OCI-M1 (cell line): ENCODE data around the gene TACC3.

ENCODE experiments used
- DNase-seq: peaks from one replicate; lab custom pipeline; 2025; lab: John Stamatoyannopoulos, UW

Gene TACC3

DNA sequence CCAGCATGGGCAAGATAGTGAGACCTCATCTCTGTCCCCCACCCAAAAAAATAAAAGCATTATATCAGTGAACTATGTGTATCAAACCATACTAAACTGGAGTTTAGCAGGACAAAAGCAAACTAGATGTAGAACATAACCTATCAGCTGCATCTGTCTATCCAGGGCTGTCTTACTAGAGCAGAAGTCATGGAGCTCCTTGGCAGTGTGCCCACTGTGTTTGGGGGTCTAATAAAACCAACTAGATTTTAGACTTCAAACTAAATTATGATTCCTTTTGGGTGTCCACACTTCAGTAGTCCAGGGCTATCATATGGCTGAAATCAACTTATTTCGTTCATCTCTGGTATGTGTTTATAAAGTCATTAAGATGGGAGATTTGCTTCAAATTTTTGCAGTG, 17.5 kb upstream of the TACC3 start:
- DNase-seq: no peak

DNA sequence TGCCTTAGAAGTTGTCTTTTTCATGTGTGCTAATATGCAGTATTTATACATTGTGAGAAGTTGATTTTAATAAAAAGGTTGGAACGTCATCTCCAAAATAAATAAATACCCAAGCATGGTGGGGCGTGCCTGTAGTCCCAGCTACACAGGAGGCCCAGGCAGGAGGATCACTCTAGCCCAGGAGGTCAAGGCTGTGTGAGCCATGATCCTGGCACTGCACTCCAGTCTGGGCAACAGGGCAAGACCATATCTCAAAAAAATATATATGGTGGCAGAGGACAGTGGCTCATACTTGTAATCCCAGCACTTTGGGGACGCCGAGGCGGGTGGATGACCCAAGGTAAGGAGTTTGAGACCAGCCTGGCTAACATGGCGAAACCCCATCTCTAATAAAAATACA, 15.6 kb upstream of the TACC3 start:
- DNase-seq: no peak

DNA sequence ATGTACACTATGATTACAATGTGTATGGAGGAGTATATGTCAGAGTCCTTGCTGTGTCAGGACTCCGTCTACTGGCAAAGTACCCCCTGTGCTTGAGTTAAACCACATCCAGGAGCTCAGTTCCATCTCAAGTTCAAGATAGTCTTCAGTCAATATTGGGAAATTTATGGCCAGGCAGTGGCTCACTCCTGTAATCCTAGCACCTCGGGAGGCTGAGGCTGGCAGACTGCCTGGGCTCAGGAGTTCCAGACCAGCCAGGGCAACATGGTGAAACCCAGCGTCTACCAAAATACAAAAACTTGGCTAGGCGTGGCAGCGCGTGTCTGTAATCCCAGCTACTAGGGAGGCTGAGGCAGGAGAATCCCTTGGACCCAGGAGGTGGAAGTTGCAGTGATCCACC, 15.0 kb upstream of the TACC3 start:
- no peak for DNase-seq

DNA sequence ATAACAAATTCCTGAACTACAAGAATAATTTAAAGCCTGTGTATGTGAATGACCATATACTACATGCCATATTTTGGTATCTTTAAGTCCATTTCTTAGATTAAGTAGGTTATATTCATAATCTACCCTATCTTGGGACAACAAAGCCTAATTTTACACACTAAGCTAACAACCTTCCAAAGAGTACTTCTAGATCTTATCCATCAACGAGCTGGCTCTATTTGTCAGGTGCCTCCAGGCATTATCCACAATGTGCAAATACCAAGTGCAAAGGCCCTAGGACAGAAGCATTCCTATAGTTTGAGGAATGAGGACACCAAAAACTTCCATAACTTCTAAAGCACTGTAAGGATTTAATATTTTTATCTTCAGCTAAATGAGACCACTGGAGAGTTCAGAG, 12.7 kb upstream of the TACC3 start:
- DNase-seq: no peak

DNA sequence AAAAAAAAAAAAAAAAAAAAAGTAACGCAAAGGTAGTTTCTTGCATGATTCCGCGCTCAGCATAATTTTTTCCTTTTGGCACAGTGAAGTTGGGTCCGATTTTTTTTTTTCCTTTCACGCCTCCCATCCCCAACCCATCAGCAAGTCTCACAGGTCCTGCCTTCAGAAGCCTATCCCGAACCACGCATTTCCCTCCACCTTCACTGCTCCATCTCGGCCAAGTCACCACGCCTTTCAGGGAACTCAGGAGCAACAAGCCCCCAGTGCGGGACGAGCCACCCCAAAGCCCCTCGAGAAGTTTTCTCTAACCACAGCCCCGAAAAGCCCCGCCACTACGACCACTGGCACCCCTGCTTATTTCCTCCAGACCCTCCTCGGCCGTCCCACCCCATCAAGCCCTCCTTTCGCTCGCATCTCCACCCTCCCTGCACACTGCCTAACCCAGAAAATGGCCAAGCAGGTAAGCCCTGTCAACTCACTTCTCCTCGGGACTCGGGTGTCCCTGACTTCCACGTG, 10.2 kb upstream of the TACC3 start:
- DNase-seq: peak; percentile 27

DNA sequence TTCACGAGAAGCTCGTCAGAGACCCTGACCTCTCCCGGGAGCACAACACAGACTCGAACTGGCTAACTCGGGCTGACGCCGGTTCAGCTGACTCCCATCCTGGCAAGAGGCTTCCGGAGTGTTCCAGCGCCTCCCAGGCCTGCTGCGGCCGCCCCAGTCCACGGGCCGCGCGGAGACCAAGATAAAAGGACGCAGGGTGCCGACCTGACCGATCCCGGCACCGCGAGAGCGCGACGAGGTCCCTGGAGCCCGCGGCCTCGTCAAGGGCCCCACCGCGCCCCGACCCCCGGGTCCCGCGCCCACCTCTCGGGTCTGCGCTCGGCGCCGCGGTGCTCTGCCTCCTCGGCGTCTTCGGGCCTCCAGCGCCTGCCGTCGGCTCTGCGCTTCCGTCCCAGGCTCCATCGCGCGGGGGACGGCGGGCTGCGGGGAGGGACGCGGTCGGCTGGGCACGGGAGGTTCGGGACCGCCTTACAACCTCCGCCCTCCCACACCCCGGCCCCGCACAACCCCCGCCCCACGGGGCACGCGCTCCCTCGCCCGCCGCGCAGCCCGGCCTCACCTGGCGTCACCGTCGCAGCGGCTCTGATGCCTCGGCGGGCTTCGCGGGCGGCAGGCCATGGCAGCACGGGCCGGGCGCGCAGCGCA, 9.6 kb upstream of the TACC3 start:
- DNase-seq: peak; percentile 60

DNA sequence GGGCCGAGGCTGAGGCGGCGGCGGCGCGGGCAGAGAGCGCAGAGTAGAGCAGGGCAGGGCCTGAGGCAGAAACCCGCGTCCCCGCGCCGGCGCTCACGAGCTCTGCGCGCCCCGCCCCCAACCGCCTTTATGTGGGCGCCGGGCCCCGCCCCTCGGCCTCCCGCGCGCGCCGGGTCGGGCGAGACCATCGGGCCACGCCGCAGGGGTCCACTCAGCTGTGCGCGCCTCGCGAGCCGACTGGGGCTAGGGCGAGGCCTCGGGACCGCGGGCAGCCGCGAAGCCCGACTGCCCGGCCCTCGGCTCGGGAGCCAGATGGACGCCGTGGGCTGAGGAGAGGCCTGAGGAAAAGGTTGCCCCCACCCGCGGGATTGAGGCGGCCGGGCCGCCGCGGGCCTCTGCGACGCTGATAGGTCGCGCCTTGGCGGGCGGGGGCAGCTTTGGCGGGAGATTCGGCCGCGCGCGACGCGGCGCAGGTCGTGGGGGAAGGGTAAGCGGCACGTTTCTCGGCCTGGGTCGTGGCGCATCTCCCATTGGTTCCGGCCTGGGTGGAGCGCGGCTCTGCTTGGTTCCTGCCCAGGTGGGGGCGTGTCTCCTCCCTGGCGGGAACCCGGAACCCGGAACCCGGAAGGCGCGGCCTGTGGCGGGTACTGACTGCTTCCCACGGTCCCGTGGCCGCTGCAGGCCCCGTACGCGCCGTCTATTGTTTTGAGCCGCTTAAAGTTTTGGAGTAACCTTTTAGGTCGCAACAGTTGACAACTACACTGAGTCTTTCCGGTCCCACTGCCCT, 8.9 kb upstream of the TACC3 start, which contains the start of gene SLBP:
Gene SLBP (minus strand): TSS at position 104 of the 787 bp plus-strand sequence. CDS start 131 bp downstream, outside the sequence.
- DNase-seq: peak; percentile 98

DNA sequence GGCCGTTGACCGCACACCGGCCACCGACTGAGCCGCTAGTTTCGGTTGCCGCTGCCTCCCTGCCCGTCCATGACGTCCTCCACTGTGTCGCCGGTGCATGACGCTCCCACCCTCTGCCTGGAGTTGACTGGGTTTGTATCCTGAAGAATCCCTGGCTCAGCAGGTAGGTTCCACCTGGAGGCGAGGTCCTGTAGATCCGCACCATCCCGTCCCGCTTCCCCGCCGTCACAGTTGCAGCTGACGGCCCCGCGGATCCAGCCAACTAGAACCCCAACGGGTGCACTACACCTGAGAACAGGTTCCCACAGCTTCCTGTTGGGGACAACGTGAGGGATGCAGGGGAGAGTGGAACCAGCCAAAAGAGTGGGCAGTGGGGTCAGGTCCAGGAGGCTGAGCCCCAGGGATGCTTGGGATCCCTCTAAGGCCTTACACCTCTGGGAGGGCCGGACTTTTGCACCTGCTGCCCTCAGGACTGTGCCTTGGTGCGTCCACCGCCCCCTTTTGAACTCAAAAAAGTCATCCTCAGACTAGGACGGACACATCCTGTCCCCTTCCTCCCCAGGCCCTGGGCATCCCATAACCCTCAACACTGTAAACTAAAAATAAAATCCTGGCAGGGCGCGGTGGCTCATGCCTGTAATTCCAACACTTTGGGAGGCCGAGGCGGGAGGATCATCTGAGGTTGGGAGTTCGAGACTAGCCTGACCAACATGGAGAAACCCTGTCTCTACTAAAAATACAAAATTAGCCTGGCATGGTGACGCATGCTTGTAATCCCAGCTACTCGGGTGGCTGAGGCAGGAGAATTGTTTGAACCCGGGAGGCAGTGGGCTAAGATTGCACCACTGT, 8.1 kb upstream of the TACC3 start:
- peak; percentile 58 for DNase-seq

DNA sequence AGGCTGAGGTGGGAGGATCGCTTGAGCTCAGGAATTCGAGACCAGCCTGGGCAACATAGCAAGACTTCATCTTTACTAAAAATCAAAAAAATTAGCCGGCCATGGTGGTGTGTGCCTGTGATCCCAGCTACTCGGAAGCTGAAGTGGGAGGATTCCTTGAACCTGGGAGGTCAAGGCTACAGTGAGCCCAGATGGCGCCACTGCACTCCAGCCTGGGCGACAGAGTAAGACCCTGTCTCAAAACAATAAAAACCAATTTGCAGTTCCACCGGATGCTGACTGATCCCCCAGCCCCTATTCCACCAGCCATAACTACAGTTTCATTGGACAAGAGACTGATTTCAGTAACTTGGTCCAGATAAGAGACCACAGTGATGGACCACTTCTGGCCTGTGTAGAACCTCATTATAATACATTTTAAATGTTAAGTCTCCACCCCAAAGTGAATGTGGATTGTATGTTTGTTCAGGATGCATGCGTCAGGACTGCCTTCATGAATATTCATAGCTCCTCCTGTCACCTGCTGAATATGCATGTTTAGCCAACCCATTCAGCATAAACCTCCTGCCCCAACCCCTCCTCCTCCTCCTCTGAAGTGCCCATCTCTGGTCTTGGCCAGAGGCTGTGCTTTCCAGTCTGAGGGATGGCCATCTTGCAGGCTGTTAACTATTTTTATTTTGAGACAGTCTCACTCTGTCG, 6.9 kb upstream of the TACC3 start:
- DNase-seq: no peak

DNA sequence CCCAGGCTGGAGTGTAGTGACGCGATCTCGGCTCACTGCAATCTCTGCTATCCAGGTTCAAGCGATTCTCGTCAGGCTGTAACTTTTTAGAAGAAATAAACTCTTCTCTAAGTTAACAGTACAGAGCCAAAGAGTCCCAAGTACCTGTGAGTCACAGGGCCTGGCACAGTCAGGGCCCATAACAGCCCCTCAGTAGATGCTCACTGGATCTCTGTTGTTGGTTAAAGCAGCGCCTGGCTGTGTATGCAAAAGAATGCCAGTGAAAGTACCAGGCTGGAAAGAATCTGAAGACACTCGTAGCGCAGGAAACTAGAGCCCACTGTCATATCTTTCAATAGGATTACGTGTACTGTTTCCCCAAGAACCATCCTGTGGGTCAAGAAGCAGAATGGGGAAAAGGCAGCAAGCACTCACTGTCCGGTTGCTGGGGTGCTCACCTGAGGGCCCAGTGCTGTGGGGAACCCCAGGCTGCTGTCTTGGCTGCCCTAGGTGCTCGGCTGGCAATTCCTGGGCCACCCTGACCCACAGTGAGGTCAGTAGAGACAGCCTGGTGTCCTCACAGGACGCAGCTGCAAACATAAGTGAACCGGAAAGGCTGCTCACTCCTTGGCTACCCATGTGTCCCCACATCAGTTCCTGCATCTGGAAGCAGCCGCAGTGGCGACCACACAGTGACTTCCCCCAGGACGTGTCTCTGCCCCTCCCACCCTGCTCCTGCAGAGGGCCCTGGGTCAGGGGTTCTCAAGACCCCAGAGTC, 6.1 kb upstream of the TACC3 start:
- DNase-seq: no peak

DNA sequence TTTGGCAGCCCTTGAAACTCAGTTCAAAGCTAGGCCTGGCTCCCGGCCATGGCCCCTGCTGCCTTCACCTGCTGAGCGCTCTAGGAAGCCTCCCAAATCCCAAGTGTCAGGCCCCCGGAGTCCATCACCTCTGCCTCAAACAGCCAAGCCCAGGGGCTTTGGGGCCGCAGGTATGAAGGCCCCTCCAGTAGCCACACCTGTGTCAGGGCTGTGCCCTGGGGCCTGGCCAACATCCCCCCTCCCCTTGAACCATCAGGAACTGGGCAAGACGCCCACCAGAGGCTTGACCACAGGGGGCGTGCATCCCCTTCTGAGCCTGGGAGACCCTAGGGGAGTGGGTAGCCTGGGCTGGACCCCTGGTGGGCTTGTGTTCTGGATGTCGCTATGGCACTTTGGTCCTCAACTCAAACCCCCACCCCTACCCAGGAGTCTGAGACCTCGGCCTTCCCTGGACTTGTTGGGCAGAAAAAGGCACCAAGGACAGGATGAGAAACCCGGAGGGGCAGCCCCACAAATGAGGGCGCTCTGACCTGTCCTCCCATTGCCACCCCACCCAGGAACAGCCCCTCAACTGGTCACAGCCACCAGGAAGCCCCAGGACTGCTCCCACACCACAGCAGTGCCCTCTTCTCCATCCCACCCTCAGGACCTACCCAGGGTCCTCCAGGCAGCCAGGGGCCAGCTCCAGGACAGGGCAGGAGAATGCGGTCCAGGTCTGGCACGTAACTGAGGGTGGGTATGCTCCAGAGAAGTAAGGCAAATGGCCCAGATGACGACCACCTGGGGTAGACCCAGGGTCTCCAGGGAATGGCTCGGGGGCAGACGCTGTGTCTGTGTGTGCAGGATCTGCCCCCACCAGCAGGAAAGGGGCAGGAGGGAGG, 5.0 kb upstream of the TACC3 start:
- no peak for DNase-seq

DNA sequence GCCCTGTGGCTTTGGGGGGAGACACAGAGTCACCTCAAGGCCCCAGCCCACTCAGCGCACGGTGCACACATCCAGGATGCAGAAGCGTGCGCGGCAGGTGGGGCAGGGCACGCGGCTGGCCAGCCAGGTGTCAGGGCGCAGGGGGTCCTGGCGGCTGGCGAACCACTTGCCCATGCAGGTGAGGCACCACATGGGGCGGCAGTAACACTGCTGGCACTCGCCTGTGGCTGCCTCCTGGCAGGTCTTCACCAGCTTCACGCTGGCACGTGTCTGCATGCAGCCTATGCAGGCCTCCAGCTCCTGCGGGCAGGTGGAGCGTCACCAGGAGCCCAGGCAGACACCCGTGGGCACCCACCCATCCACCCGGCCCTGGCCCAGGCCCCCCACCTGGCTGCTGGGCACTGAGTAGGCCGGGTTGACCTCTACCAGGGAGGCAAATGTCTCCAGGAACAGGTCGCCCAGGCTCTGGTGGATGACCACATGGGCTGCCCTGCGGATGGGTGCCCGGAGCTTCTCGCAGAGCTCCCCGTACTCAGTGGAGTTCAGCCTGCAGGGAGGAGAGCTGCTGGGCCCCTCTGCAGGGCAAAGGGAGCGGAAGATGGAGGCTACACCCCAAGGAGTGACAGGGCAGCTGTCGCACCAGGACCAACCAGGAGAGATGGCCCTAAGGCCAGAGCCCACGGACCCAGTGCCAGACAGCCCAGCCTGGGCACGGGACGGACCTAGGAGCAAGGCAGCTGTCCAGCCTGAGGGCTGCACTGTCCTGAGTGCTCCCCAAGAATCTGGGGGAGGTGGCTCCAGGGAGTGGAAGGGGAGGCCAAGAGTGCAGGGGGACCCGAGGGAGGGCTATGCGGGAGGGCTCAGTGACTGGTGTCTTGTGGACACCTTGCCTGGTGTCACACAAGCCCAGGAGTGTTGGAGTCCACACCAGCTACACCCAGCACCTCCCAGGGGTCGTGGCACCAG, 3.9 kb upstream of the TACC3 start:
- DNase-seq: no peak

DNA sequence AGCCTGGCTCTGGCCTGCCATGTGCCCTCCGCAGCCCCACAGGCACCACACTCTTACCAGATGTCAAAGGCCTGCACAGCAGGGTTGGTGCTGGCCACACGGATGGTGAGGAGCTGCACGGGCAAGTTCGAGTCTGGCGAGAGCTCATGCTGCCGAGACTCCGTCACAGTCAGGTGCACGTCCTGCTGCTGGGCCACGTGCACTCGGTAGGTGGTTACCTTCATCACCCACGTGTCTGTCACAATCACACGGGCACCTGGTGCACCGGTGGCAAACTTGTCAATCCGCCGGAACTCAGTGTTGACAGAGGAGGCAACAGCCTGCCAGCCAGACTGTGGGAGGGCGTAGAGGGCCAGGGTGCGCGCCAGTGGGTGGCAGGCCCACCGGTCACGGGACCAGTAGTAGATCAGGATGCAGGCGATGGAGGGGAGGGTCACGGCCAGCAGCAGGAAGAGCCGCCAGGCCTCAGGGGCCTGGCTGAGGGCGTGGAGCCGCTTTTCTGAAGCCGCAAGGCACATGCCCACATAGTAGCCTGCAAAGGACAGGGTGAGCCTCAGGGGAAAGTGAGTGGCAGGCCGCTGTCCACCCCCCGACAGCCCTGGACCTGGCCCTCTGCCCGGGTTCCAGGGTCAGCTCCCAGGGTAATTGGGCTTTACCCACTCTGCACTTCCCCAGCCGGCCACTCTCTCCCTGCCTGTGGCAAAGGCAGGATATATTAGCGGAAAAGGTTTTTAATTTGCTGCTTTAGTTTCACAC, 3.0 kb upstream of the TACC3 start:
- no peak for DNase-seq

DNA sequence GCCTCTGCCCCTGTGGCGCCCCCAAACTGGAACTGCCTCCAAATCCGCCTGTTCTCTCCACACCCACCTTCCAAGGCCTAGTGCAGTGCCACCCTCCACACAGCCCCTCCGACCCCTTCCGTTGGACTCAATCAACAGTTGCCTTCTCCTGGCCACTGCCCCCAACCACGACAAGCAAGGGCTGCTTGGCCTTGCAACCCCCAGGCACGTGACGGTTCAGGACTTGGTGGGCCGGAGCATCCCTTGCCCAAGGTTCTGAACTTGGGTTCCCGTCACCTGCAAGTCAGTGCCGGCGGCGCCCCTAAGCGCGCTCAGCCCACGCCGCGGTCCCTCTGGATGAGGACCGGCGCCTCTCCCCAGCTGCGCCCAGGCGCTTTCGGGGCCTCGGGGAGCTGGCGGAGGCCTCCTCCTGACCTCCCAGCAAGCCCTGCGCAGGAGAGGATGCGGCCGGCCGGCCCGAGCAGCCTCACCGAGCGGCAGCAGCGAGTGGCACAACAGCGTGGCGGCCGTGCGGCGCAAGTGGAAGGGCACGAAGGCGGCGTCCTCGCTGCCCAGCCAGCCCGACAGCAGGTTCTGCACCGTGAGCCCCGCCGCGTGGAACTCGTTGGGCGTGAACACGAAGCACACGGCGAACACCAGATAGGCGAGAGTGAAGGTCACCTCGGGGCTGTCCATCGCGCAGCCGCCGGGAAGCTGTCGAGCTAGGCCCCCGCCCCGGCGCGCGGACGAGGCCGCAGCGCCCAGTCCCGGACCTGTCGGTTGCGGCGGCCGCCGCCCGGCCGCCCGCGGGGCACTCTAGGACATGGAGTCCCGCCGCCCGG, 948 bp upstream of the TACC3 start:
- DNase-seq: peak; percentile 66

DNA sequence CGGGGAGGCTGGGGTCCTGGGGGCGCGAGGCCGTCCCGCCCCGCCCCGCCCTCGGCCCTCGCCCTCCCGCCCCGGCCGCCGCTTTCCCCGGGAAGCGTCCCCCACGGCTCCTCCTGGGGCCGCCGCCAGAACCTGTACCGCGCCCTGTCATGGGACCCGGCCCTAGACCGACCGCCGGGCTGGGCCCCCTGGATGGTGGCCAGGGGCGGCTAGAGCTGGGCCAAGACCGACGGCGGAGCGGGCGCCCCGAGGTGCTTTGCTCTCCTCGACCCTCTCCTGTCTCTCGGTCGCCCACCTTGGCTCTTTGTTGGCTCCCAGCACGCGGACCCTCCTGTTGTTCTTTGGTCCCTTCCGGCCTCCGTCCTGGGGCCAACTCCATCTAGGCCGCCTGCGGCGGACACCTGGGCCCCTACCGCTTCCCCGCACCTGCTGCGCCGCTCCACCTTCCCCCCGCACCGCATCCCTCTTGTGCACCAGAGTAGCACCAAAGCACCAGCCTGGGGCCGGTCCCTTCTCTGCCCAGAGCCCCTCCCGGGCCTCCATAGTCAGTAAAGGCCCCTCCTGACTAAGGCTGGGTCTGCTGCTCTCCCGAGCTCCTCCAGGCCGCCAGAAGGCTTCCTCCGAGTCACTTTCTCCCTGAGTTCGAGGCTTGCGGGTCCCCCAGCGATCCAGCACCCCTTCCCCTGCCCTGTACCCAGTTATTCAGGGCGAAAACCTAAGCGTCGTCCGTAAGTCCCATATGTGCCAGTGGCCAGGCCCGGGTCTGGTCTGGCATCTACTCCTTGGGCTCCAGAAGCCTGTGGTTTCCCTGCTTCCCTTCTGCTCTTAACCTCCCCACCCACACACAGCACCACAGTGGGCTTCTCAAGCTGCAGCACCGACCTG, 587 bp downstream of the TACC3 start:
- no peak for DNase-seq

DNA sequence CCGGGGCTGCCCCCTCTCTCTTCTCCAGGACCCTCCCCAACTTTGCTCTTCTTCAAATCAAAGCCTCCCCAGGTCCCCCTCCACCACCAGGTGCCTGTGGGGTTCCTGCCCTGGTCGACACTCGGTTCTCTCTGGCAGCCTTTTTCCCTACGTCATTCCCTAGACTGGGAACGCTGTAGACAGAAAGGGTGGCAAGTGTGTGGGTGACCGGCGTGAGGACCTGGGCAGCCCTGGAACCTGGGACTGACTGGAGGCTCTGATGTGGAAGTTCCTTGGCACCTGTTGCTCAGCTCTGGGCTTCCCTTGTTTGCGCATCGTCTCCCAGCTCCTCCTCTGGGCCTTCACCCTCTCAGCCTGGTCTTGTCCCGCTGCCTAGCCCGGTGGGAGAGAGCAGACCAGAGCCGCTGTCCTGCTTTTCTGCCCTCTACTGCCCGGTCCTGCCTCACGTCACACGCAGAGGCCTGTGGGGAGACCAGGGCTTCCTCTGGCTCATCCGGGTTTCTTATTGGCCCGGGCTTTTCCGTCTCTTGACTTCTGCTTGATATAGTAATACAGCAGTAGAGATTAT, 1.3 kb downstream of the TACC3 start:
- no peak for DNase-seq
